ENCODE results near the gene MTCL1.

DNA sequence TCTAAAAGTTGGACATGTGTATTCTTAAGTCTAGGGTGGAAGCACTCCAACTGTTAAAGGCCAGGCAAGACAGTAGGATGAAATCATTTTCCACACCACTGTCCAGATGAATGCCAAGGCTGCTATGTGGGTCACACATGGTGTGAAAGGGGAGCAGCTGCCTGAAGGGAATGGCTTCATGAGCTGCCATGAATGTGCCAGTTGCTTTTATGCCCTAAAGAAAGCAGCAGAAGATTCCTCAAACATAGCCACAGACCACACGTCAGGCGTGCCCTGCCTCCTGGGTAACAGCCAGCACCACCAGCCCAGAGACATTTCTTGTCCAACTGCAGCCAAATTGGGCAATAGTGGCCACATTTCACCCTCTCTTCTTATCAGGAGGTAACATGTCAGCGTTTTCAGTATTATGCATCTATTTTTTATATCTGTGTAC, 130.2 kb downstream of the MTCL1 start:
- TF ChIP-seq, protein P1, sequence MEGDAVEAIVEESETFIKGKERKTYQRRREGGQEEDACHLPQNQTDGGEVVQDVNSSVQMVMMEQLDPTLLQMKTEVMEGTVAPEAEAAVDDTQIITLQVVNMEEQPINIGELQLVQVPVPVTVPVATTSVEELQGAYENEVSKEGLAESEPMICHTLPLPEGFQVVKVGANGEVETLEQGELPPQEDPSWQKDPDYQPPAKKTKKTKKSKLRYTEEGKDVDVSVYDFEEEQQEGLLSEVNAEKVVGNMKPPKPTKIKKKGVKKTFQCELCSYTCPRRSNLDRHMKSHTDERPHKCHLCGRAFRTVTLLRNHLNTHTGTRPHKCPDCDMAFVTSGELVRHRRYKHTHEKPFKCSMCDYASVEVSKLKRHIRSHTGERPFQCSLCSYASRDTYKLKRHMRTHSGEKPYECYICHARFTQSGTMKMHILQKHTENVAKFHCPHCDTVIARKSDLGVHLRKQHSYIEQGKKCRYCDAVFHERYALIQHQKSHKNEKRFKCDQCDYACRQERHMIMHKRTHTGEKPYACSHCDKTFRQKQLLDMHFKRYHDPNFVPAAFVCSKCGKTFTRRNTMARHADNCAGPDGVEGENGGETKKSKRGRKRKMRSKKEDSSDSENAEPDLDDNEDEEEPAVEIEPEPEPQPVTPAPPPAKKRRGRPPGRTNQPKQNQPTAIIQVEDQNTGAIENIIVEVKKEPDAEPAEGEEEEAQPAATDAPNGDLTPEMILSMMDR (conservative IDR thresholded peaks at IDR 0.05), result no peak
- no peak for TF ChIP-seq ZFX (IDR thresholded peaks at IDR 0.05)
